Daoy (cell line): ENCODE data around the gene NR4A1. TPM values are rescaled to one million over a fixed set of nuclear protein-coding genes. Genes with fewer than 3 reads are reported as not detected.

Experiments
- DNase-seq: peaks from one replicate; pipeline ENCODE4 v3.0.0-alpha.2; 2015; ENCODE audit warnings: low read depth
- total RNA-seq: library from RNA; depleted of rRNA; stranded (reverse); fragments of >200 nt; shearing (Covaris generic); gene quantifications from 2 replicates; pipeline ENCODE4 v1.2.3, GENCODE V29; 2014

NR4A1 gene
- total RNA-seq, 1 experiment from 2014 or later = 1.1 TPM

DNA sequence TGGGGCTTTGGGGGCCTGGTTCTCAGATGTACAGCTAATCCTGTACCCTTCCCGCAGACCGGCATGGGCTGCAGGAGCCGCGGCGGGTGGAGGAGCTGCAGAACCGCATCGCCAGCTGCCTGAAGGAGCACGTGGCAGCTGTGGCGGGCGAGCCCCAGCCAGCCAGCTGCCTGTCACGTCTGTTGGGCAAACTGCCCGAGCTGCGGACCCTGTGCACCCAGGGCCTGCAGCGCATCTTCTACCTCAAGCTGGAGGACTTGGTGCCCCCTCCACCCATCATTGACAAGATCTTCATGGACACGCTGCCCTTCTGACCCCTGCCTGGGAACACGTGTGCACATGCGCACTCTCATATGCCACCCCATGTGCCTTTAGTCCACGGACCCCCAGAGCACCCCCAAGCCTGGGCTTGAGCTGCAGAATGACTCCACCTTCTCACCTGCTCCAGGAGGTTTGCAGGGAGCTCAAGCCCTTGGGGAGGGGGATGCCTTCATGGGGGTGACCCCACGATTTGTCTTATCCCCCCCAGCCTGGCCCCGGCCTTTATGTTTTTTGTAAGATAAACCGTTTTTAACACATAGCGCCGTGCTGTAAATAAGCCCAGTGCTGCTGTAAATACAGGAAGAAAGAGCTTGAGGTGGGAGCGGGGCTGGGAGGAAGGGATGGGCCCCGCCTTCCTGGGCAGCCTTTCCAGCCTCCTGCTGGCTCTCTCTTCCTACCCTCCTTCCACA lies 7.6 kb downstream of the NR4A1 start:
- no peak for DNase-seq

DNA sequence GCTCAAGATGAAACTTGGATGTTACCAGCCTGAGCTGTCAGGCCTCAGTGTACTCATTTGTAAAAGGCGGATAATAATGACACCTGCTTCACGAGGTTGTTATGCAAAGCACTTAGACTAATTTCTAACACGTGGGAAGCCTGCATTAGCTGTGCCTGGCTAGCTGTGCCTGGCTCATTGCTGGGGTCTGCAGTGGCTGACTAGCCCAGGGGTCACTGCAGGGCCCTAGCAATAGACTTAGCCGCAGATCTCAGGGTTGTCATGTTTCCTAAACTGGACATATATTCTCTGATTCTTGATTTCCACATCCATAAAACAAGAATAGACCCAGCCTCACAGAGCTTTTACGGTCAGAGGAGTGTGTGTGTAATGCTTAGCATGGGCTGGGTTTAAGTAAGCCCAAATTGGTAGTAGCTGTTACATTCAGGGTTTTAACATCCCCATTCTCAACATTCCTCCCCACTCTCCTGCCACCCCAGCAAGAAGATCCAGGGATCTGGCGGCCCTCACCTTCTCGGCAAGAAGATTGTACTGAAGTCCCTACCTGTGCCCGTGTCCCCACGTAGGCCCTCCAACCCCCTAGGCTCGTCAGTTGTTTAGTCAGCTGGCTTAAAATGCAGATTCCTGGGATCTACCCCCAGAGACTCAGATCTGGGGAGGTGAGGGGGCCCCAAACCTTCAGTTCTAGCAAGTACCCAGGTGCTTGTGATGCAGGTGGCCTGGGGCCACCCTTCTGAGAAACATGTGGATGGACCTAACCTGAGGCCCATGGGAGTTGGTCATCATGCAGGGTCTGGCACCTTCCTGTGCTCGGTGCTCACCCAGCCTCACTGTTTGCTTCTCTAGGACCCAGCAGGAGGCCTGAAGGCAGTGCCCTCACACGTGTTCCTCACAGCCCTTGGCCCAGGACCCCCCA lies 8.6 kb downstream of the NR4A1 start:
- no peak for DNase-seq

DNA sequence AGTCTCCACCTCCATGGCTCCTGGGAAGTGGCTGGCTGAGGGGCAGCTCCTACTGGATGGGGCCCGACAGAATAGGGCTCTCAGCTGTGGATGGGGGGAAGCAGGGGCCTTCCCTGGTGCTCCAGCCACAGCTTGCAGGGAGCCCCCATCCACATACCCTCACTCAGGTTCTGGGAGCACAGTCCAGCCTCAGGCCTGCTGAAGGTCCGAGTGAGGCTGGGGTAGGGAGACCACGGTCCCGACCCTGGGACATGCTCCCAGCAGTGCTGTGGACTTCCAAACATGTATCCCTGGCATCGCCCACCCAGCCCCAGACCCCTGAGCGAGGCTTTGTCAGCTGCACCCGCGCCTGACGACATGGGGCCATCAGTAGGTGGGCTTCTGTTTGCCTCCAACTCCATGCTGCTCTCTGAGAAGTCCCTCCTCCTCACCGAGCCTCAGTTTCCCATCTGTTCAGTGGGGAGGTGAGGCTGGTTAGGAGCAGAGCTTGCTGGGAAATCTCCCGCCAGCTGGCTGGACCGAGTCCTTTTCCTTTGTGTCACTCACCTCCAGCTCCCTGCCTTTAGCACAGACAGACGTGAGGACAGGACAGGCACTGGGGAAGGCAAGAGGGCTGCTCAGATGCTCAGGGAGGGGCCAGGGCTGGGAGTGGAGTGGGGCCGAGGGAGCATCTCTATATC lies 9.4 kb downstream of the NR4A1 start:
- DNase-seq = no peak

GRCh38 chr12:52061470-52062166 lies 10.4 kb downstream of the NR4A1 start:
- DNase-seq = no peak

DNA sequence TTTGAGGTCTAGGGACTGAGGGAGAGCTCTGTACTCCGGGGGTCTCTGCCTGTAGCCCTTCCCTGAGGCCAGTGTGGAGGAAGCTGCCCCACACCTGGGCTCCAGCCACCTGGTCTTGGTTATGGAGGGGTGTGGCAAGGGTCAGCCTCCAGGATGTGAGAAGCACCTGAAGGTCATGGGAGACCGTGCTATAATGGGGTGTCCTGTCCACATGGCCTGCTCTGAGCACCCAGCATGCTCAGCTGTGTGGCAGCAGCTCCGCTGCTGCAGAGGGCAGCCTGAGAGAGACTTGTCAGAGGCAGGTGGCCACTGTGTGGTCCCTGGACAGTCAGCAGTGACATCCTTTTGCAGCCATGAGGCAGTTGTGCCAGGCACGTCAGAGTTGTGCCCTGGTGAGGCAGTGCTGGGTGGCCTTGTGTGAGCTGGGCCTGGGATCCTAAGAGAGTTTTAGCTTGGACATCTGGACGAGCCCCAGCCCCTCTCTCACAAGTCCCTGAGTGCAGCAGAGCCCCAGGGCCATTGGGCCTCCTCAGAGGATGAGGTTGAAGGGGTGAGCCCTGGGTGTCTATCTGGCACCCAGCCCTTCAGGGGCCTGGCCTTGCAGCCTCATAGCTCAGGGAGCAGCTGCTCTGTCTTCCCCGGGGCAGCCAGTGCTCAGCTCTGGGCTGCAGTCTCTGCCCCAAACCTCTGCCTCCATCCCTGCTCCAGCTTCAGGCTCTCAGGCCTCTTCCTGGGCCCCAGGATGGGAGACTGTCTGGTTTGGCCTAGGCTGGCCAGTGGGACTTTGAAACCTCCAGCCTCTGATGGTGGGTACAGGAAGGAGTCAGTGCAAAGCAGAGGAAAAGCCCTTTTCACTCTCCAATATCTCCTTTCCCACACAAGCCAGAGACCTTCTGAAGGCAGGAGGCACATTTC lies 11.2 kb downstream of the NR4A1 start:
- no peak for DNase-seq

- no peak for DNase-seq
These were observed 12.1 kb downstream of the NR4A1 start for GRCh38 chr12:52063082-52063924.

GRCh38 chr12:52063981-52064649 lies 12.9 kb downstream of the NR4A1 start:
- DNase-seq = peak; percentile 79

DNA sequence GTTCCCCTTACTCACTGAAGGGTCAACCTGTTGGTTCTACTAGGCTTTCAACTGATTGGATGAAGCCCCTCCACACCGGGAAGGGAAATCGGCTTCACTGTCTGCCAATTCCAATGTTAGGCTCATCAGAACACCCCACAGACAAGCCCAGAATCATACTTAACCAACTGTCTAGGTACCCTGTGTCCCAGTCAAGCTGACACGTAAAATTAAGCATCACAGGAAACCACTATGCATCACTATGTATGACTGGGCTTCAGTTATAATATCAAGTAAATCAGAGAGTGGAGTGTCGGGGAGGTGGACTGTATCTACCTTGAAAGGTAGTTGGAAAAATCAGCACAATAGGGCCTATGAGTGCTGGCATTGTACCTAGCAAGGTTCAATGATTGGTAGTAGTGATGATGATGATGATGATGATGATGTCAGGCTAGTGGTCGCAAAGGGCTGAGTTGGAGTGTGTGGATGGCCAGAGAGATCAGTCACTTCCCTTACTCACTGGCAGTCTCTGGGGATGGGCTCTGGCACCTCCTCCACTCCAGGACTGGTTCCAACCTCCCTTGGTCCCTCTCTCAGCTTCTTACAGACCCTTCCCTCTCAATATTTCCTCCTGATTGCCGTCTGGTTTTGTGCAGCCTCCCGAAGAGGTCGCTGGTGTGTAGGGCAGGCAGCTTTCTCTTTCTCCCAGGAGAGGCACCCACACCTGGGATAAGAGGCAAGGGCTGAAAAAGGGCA lies 15.3 kb downstream of the NR4A1 start:
- peak; percentile 24 for DNase-seq

DNA sequence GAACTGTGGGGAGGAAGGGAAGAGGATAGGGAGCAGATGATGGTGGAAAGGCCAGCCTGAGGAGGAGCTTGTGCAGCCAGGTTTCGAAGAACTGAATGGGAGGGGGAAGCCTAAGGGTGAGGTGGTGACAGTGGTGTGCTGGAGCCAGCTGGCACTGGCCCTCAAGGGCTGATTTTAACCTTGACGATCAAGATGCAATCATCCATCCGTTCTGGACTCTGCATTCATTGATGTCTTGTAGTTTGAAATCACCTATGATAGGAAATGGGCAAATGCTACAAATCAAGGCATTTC lies 15.8 kb downstream of the NR4A1 start:
- DNase-seq = no peak

DNA sequence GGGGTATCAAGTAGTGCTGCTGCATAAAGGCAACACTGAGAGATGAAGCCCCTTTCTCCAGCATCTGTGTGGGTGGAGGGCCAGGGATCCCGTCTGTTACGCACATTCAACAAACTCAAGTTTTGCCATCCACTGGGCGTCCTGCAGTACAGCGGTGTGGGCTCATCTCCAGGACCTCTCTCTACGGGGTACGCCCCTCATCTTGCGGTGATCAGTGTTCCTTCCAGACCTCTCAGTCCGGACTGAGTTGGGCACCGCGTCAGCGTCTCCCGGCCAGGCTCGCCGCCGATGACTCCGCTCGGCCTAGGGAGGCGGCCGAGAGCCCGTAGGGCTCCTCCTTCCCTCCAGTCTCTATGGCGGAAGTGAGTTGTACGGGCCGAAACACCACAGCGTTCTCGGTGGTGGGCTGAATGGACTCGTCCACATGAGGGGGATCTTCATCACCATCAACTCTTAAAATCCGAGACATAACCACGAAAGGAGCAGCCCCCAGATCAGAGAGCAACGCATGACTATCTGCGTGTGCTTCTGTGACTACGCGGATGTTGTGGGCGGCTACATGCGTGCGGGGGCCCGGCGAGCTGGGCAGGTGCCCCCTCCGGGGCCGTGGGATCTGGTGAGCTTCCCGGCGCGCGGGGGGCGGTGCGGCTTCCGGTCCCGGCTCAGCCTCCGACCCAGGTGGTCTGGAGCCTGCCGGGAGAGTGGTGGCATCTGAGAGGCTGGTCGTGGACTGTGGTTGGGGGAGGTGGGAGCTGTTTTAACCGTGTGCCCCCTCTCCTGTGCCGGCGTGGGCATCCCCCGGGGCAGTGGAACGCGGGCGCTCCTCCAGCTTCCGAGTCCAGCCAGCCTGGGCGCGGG lies 18.3 kb downstream of the NR4A1 start, which contains the start of gene ATG101:
Gene ATG101, plus strand, starts transcription at position 652 of the 858 bp plus-strand sequence. CDS start 3,673 bp downstream, outside the sequence.
- DNase-seq = peak; percentile 96

GRCh38 chr12:52070185-52070925 lies 19.1 kb downstream of the NR4A1 start:
- no peak for DNase-seq

DNA sequence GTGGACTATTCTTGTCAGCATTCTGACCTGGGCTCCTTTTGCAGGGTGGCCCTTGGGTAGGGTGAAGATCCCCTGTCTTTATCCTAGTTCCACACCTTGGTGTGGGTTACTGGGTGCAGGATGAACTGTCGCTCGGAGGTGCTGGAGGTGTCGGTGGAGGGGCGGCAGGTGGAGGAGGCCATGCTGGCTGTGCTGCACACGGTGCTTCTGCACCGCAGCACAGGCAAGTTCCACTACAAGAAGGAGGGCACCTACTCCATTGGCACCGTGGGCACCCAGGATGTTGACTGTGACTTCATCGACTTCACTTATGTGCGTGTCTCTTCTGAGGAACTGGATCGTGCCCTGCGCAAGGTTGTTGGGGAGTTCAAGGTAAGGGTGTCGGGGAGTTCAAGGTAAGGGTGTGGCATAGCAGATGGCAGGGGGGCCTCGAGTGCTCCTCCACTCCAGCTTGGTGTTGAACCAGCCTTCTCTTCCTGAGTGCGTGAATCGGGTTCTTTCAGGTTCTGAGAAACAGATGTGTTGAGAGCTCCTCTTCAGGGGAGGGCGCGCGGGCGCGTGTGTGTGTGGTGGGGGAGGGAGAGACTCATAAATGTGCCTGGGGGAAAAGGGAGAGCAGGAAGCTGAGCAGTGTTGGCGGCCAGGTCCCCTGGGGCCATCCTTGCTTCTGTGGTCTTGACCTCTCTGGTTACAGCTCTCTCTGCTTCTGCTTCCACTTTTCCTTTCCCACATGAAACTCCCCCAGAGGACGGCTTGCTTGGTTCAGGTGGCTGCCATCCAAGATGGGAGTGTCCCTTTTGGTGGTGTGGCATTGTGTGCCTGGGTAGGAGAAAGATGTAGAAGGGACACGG lies 22.5 kb downstream of the NR4A1 start:
- DNase-seq = peak; percentile 48

GRCh38 chr12:52074971-52075724 lies 23.9 kb downstream of the NR4A1 start:
- no peak for DNase-seq

GRCh38 chr12:52076811-52077210 lies 25.6 kb downstream of the NR4A1 start:
- DNase-seq = no peak

DNA sequence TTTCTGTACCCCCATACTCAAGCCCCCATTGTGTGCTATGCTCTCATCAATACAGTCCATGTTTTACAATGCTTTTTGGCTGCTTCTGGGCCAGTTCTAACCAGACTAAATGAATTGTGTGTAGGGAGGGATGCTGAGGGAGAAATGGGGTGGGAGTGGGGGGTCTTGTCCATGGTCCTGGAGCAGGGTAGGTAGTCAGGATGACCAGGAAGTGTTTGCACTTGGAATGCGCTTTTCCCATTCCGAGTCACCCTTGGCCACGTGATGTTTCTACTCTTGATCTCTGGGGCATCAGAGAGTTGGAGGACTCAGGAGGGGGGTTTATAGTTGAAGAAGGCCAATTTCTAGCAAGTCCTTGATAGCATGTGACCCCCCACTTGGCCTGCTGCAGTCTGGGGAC lies 27.0 kb downstream of the NR4A1 start:
- DNase-seq = no peak
